Transverse colon (tissue), 4 donors: ENCODE data around the gene FGGY.

Experiments used
- POLR2A ChIP-seq: fragments of 450-650 bp; IDR thresholded peaks from one replicate; pipeline ENCODE4 v1.6.1; 2016; ENCODE audit warnings: antibody characterized with exemption, mild to moderate bottlenecking, moderate library complexity
- POLR2AphosphoS5 ChIP-seq, 3 donors: sonication (generic); formaldehyde crosslinking; IDR thresholded peaks; one replicate each; pipeline ENCODE4 v1.6.1; 2016; ENCODE audit warnings: antibody characterized with exemption in 3 of 3
- TF ChIP-seq, protein P1 (sequence below), 5 experiments: fragments of 200-600 bp in 3 of 5; fragments of 450-650 bp in 2 of 5; sonication (generic) in 3 of 5; IDR thresholded peaks; 1 replicate in 2 of 5; 2 replicates in 3 of 5; pipeline ENCODE4 v1.5.1; 2016 to 2017; ENCODE audit warnings: antibody characterized with exemption in 5 of 5, inconsistent platforms in 3 of 5, mild to moderate bottlenecking in 2 of 5, moderate library complexity in 1 of 5

DNA sequence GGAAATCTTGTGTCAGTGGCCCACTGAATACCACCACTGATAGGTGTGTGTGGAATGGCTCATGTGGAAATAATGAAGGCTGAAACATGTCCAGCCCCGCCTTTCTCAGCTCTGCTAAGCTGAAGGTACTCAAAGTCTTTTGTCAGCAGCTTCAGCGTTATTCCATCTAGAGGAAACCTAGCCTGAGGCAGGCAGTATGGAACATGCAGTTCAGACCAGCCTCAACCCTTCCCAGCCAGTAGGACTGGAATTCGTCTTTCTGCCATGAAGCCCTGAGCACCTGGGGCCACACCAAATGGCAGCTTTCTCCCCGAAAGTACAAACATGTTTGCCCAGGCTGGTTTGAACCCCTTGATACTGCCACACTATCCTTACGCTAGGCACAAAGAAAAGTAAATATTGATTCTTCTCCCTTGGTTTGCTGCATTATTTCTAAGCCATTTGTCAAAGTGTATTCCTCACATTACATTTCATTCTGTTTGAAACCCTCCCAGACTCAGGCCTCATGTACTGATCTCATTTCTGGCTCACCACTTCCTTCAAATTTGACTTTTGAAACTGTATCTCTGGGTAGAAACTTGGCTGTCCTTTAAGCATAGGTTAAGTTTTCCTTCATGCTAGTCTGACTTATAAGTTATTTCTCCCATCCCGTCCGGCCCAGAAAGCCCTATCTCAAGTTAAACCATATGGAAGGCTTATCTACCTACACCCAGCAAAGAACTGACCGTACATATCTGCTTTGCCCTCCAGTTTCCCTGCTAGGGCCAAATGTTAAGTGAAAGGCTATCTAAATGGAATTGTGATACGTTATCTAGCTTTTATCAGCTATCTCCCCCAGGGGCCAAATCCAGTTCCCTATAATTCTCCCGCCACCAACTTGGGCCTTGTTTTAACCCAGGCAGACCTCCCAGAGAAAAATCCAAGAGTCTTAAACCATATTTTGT lies 472.2 kb downstream of the FGGY start:
- TF ChIP-seq, protein P1, sequence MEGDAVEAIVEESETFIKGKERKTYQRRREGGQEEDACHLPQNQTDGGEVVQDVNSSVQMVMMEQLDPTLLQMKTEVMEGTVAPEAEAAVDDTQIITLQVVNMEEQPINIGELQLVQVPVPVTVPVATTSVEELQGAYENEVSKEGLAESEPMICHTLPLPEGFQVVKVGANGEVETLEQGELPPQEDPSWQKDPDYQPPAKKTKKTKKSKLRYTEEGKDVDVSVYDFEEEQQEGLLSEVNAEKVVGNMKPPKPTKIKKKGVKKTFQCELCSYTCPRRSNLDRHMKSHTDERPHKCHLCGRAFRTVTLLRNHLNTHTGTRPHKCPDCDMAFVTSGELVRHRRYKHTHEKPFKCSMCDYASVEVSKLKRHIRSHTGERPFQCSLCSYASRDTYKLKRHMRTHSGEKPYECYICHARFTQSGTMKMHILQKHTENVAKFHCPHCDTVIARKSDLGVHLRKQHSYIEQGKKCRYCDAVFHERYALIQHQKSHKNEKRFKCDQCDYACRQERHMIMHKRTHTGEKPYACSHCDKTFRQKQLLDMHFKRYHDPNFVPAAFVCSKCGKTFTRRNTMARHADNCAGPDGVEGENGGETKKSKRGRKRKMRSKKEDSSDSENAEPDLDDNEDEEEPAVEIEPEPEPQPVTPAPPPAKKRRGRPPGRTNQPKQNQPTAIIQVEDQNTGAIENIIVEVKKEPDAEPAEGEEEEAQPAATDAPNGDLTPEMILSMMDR (IDR thresholded peaks at IDR 0.05): no peak
- TF ChIP-seq POLR2A (no peak), POLR2AphosphoS5 (IDR thresholded peaks at IDR 0.05) (no peak)
